H4 (cell line): ENCODE data around the gene LINC00237. TPM values are rescaled to one million over a fixed set of nuclear protein-coding genes. Genes with fewer than 3 reads are reported as not detected.
A peak's percentile ranks its signal among the peaks of the same experiment; 100 is the strongest.

Source experiments
- DNase-seq: peaks from one replicate; pipeline ENCODE4 v3.0.0-alpha.2; 2015; ENCODE audit warnings: low spot score
- total RNA-seq: library from RNA; depleted of rRNA; stranded (reverse); fragments of >200 nt; shearing (Covaris generic); gene quantifications from 2 replicates; pipeline ENCODE4 v1.2.3, GENCODE V29; 2014

The LINC00237 gene
- total RNA-seq, 1 experiment from 2014 or later, result not detected

DNA sequence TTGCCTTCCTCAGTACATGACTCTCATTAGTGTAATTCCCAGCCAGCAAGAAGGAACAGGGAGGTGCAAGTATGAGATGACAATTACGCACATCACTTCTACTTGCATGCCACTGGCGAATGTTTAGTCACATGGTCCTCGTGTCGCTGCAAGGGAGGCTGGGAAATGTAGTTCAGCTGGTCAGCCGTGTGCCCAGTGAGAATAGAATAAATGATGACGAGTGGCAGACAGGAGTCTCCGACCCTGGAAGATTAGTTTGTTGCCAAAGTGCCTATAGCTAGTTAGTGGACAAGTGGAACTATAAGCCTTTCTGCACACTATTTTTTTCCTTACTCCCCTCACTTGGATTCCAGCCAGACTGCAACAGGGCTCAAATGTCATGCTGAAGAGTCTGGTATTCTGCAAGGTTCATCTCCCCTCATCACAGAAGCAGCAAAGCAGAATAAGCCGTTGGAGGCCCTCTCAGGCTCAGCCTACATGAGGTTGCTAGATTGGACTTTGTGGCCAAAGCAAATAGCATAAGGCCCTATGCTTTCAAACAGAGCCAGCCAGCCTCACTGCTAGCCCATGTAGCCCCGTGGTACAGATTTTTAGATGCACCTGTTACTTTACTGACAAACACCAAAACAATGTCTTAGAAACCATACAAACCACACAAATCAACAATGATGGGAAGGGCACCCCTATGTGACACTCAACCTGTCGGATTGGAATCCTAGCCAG lies 9.7 kb downstream of the LINC00237 start:
- no peak for DNase-seq

DNA sequence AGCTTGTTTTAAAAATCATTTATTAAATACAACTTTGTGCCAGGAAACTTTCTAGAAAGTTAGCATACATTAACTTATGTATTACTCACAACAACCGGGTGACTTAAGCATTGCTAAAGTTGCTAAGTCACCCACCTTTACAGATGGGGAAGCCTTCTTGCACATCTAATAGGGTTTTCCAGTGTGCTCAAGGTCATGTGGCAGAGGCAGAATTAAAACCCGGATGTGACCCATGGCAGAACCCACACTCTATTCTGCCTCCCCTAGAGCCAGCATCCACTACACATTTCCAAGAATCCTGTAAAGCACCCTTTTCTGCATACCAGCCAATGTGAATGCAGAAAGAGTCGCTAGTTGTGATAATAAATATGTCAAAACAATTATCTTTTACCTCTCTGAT lies 13.4 kb downstream of the LINC00237 start:
- DNase-seq, result no peak

DNA sequence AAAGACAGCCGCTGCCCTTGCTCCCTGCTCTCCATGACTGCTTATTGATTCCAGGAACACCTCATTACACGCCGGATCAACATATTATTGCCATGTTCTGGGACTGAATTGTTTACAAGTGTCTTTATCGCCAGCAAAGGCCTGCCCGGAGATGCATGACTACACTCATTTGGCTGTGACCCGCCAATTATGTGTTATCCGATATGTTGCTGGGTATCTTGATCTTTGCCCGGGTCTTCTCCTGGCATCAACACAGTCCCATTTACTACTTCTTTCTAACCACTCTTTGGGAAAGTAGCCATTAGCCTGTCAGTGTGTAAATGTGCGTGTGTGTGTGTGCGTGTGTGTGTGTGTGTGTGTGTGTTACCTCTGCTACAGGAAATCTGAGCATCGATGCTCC lies 15.4 kb downstream of the LINC00237 start:
- DNase-seq, result no peak

DNA sequence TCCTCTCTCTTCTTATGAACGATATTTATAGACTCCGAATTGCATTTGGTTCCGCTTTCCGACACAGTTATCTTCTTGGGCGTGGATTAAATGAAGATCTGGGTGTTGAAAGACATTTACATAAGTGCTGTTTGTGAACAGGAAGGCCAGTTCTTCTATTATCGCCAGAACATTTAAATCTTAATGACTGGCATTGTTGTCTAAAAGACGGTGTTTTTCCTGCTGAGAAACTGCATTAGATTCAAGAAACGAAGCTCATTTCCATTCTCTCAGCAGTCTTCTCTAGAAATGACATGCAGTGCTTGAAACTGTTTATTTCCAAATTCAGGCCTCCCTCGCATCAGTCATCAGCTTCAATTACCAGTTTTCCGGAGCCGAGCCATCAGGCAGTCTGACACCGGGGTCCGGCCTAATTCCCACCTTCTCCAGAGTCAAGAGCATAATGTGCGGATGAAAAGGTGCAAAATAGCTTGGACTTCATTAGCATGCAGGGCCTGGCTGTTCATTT lies 16.0 kb downstream of the LINC00237 start:
- no peak for DNase-seq

DNA sequence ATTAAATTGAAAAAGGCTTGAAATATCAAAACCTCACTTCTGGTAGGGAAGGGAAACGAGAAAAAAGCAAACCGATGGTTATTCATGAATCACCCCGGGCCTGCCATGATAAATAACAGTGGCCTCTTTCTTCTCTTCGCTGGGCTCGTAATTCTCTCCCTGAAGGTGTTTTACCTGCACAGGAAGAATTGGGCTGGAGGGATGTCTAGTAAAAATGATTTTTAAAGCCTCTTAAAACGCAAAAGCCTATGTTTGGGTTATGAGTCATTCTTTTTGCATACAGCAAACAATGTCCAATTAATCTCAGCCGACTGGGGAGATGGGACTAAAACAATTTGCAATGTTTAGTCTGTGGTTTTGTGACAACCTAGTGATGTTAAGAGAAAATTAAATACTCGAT lies 16.8 kb downstream of the LINC00237 start:
- DNase-seq, result peak; percentile 35

DNA sequence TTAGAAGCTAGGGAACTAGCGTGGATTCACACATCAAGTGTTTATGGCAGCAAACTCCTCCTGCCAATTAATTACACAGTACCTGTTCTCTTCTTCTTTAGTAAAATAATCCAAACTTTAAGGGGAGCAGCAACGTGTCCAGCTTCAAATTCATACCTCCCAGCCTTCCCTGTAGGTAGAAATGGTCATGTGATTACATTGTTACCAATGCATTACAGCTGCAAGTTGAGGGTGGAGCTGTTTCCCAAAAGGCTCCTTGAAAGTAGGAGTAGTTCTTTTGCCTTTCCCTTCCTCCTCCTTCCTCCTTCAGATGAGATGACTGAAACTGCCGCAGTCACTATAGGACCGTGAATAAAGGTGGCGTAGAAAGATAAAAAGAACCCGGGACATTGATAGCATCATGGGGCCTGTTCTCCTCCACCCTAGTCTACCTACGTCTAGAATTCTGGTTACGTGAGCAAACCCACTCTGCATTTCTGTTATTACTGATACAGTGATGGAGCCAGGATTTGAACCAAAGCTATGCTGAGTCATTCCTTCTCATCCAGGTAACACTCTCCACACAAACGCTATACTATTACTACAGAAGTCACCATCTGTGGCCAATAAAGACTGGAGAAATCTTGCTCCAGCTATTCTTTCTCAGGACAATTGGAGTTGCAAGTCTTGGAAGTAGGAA lies 18.2 kb downstream of the LINC00237 start:
- DNase-seq, result no peak

DNA sequence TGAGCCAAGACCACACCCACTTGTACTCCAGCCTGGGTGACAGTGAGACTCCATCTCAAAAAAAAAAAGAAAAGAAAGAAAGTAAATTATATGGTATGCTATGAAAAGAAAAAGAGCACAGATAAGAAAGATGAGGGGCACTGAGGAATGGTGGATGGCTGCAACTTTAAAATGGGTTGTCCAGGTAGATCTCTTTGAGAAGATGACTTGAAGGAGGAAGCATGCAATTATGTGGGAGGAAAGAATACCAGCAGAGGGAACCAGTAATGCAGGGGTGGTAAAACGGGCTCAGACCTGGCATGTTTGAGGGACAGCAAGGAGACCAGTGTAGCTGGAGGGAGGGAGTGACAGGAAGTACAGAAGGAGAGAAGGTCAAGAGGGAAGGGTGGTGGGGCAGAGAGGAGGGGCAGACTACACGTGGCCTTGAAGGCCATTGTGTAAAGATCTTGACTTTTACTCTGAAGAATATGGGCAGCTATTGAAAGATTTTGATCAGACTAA lies 22.3 kb downstream of the LINC00237 start:
- no peak for DNase-seq

DNA sequence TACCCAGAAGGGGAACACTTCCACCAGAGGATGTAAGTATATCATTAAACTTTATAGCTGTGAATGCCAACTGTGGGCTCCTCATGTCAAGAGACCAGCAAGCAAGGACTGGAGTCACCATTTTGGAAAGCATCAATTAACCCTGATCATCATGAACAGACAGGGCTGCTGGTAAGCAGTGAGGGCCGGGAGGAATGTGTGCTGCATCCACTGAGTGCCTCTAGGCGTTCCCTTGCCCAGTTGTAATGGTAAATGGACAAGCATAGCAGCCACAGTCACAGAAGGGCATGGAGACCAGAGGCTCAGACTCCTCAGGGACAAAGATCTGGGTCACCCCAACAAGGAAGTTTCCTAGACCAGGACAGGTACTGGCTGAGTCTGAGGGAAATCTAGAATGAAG lies 23.6 kb downstream of the LINC00237 start:
- no peak for DNase-seq

DNA sequence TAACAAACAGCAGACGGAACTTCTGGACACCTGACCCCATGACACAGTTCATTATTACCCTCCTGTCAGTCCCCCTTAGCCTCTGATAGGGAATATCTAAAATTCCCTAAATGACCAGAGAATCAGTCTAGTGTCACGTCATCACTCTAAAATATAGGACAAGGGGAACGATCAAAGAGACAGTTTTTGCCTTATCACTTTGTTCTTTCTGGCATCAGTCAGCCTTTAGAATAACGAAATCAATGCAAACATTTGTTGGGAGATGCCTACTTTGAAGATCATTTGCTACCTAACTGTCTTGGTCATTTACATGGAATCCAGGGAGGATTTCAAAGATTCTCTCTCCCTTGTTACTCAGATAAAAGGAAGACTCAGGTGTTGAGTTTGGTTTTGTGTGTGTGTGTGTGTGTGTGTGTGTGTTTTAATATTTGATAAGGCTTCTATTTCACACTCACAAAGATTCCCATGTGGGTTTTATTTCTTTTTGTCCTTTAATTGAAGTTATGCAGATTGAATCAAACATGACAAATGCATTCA lies 28.3 kb downstream of the LINC00237 start:
- DNase-seq, result no peak

DNA sequence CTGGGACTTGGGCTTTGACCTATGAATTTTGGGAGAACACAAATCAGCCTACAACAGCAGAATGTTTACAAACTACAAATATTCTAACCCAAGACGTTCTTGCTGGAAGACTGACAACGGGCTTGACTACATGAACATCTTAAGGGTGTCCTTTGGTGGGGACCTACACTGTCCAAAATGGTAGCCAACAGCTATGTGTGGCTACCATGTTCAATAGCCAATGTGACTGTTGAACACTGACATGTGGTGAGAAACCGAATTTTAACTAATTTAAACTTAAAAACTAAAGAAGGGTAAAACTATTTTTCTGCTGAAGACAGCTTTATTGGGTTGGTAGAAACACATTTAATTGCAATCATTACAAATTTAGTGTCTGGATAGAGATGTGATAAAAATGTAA lies 30.1 kb downstream of the LINC00237 start:
- no peak for DNase-seq

DNA sequence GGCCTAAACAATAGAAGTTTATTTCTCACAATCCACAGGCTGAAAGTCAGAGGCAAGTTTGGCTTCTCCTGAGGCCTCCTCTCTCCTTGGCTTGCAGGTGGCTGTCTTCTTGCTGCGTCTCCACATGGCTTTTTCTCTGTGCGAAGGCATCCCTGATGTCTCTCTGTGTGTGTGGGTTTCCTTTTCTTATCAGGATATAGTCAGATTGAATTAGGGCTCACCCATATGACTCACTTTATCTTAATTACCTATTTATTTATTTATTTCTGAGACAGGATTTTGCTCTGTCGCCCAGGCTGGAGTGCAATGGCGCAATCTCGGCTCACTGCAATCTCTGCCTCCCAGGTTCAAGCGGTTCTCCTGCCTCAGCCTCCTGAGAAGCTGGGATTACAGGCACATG lies 30.7 kb downstream of the LINC00237 start:
- DNase-seq, result no peak

DNA sequence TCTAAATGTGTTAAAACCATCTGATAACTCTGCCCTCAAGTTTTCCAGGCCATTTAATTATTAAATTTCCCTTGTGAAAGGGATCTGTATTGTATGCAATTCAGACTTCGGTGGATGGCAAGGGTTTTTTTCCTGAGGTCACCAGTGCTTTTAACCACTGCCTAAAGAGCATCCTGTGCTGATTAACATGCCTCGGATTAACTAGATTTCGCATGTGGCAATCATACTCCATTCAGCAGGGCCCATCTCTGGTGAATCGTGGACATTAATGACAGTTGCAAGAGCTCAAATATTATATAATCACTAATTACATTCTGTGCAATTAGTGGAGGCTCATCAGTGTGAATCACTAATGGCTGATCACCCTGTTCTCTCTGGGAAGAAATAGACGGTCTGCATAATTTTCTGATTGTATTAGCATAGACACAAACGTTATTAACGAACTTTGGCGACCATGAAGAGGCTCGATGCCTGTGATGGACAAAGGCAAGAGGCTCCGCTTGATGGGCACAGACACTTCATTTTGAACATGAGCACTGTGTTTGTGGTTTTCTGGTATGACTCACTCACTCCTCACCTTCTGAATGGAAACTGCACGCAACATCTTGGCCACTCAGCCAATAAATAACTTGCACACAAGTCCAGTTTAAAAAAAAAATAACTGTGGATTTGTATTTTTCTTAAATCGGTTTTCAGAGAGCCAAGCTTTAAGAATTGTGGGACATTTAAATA lies 31.4 kb downstream of the LINC00237 start:
- DNase-seq, result peak; percentile 87

DNA sequence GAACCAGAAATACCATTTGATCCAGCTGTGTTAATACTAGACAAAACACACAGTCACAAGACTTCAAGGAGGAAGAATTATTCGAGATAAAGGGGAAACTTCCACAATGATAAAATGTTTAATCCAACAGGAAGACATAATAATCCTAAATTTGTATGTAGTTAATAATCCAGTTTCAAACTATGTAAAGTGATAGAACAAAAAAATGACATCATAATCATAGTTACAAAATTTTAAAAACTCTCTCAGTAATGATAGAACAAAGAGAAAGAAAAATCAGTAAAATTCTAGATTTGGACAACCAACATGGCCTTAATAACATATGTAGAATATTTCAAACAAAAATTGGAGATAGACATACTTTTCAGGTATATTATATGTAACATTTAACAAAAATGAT lies 38.9 kb downstream of the LINC00237 start:
- DNase-seq, result no peak

DNA sequence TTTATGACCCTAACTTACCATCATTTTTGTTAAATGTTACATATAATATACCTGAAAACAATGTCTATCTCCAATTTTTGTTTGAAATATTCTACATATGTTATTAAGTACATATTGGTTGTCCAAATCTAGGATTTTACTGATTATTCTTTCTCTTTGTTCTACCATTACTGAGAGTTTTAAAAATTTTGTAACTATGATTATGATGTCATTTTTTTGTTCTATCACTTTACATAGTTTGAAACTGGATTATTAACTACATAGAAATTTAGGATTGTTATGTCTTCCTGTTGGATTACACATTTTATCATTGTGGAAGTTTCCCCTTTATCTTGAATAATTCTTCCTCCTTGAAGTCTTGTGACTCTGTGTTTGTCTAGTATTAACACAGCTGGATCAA lies 41.2 kb downstream of the LINC00237 start:
- DNase-seq, result no peak

DNA sequence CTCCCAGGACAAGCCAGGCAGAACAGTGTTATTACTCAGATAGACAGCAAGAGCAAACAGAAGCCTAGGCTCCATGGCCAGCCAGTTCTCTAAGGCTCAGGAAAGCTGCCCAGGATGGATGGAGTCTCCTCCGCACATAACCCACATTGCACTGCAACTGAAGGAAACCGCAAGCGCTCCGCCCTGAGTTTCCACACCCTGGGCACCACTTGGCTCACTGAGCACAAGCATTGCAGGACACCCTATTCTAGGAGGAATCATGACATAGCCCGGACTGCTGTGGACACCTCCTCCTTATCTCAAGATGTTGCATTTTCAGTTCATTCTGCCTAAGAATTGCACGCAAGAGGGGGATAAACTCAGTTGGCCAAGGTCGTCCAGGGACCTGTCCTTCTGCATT lies 42.9 kb downstream of the LINC00237 start:
- no peak for DNase-seq

DNA sequence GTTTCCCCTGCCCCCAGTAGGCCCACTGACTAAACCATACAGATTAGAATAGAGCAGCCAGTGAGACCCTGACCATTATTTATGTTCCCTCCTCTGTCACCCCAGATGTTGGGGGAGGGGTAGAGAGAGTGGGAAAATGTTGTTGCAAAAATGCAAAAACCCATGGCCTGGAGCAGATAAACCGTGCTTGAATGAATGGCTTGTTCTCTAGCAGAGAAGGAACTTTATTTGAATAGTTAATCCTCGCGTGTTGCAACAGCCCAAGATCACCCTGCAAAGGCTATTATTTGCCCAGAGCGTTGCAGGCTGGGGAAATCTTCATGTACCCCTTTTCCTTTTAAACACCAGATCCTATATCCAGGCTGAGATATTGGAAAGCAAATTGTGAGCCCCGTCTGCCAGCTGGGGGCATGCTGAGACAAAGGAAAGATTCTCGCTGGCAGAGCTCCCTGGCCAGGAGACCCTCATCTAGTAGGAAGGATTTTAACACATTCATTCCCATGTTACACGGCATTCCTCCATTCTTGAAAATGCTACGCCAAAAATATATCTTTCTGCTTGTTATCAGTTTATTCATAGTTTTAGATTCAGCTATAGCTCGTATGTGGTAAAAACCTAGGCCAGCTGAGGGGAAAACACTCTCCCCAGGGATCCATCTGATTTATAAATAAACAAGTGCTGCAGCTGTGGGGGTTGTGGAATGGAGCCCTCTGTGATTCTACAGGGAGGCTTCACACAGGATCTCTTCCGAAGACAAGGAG lies 53.0 kb downstream of the LINC00237 start:
- DNase-seq, result no peak

DNA sequence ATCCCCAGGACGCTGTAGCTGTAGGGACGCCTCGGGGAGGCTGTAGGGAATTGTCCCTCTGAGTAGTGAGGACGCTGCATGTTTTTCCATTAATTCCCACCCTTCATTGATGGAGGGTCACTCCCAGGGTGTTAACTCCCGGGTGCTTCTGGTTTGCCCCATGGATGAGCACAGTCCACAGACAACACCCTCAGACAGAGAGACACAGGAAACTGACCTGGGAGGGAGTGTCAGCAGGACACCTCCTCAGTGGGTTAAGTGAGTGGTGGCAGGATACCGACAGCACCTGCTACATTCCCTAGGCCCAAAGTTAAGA lies 53.5 kb downstream of the LINC00237 start:
- DNase-seq, result no peak

DNA sequence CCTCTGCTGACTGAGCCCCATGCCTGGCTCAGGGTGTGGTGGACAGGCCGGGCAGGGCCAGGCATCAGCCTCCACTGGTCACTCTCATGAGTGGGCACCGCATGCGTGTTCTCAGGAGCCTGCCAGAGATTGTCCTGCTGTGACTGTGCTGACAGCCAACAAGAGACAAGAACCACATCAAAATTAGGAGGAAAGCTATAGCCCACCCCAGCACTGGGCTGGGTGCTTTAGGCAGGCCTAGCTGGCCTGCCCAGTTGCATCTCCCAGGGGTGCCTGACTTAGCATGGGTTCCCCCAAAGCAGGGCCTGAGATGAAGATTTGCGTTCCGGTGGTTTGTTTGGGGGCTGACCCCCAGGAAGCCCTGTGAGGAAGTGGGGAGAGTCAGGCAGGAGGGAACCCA lies 53.9 kb downstream of the LINC00237 start:
- DNase-seq, result no peak

DNA sequence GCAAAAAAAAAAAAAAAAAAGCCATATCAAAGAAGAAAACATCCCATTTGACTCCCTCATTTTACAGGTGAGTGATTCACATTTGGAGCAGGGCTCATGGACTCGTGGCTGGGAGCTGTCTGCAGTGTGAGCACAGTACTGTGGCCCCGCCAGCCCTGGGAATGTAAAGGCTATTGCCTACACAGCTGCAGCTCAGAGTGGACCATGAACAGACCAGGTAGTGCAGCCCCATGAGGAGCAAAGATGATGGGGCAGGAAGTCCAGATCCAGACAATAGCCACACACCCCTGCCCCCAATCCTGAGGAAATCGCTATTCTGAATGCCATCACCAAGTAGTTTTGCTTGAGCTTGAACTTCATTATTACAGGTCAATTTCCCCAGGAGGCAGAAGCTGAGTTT lies 55.4 kb downstream of the LINC00237 start:
- no peak for DNase-seq

DNA sequence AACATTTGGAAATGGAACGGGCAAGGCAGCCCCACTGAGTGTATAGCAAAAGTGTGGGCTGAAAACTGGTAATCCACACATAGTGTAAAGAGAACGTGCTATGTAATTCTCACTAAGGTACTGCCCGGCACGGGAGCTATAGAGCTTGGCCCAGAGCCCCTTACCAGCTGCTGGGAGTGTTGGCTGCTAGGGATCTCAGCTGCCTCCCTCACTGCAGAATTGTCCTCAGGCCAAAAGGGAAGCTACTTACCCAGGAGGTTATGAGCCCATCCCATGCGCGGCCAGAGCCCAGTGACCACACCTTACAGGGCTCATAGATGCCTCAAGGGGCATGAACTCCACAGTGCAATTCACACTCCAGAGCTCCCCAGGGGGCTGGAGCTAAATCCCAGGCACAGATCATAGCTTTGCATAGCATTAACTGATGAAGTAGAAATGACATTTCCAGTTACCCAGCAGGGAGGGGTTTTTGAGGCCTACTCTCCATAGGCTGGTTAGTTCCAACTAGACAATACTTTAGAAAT lies 56.8 kb downstream of the LINC00237 start:
- no peak for DNase-seq

DNA sequence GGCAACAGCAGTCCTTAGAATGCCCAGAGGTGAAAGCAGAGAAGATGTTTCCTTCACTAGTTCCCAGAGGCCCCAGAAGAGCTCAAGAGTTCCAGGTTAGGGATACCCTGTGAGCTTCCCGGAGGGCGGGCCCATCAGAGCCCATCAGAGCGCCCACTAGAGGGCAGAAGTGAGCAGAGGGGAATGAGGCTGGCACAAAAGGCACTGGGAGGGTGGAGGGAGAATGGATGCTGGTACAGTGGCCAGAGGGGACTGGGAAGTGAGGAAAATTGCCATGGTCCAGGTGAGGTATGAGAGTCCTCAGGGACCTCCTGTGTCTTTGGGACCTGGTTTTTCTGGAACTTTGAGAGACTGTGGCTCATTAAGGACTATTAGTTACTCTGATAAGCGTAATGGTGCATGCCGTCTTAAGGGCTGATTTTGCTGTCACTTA lies 57.3 kb downstream of the LINC00237 start:
- no peak for DNase-seq
